Activated effector memory CD4-positive, alpha-beta T cell treated with Interleukin-2 at 50 U/mL for 16 hours (primary cell): ENCODE measurements around the gene CPAMD8.

Source experiments
- DNase-seq: peaks from one replicate; pipeline ENCODE4 v3.0.0-alpha.2; 2020

CPAMD8 gene

GRCh38 chr19:16867211-16867610, 159.4 kb downstream of the CPAMD8 start:
- no peak for DNase-seq

GRCh38 chr19:16862826-16863415, 163.7 kb downstream of the CPAMD8 start:
- no peak for DNase-seq

- DNase-seq = no peak
Observed at GRCh38 chr19:16861834-16862233, 164.8 kb downstream of the CPAMD8 start.

- DNase-seq = no peak
Observed at GRCh38 chr19:16861011-16861410, 165.6 kb downstream of the CPAMD8 start.

GRCh38 chr19:16860118-16860517, 166.5 kb downstream of the CPAMD8 start:
- DNase-seq = no peak

- no peak for DNase-seq
Observed at GRCh38 chr19:16859626-16860025, 167.0 kb downstream of the CPAMD8 start.

GRCh38 chr19:16856091-16856490, 170.5 kb downstream of the CPAMD8 start:
- no peak for DNase-seq

- no peak for DNase-seq
Observed at GRCh38 chr19:16853066-16853465, 173.5 kb downstream of the CPAMD8 start.

GRCh38 chr19:16851031-16851712, 175.4 kb downstream of the CPAMD8 start:
- DNase-seq = no peak

- DNase-seq = no peak
Observed at GRCh38 chr19:16850133-16850532, 176.5 kb downstream of the CPAMD8 start.

GRCh38 chr19:16849168-16849567, 177.4 kb downstream of the CPAMD8 start:
- no peak for DNase-seq

- DNase-seq = no peak
Observed at GRCh38 chr19:16847430-16847829, 179.2 kb downstream of the CPAMD8 start.

GRCh38 chr19:16846901-16847300, 179.7 kb downstream of the CPAMD8 start:
- DNase-seq = no peak
